ENCODE data around the gene PDGFD. TPM values are rescaled to one million over a fixed set of nuclear protein-coding genes. Genes with fewer than 3 reads are reported as not detected.

The PDGFD gene
- total and polyA plus RNA-seq, 9 donors = 42.8 to 134 (median 77.9) TPM

GRCh38 chr11:104145062-104145461, 18.9 kb downstream of the PDGFD start:
- Histone ChIP-seq H3K27ac (no peak overlapping the region), H3K27me3 (no peaks in the 10 kb centered on the region), H3K4me3 (no peak overlapping the region), H3K36me3 (no peaks in the 10 kb centered on the region), H3K4me1 (ENCODE audit: insufficient read depth) (peaks cover 2% of the 10 kb centered on the region), H3K9me3 (no peaks in the 10 kb centered on the region)
- WGBS, 3 donors = 96 to 97% (median 96%) methylated on average over 3 of the region's 3 CpGs
- no peak for TF ChIP-seq POLR2A (IDR thresholded peaks at IDR 0.05)
- no peak for TF ChIP-seq EP300 (IDR thresholded peaks at IDR 0.05)
- TF ChIP-seq, protein P1, sequence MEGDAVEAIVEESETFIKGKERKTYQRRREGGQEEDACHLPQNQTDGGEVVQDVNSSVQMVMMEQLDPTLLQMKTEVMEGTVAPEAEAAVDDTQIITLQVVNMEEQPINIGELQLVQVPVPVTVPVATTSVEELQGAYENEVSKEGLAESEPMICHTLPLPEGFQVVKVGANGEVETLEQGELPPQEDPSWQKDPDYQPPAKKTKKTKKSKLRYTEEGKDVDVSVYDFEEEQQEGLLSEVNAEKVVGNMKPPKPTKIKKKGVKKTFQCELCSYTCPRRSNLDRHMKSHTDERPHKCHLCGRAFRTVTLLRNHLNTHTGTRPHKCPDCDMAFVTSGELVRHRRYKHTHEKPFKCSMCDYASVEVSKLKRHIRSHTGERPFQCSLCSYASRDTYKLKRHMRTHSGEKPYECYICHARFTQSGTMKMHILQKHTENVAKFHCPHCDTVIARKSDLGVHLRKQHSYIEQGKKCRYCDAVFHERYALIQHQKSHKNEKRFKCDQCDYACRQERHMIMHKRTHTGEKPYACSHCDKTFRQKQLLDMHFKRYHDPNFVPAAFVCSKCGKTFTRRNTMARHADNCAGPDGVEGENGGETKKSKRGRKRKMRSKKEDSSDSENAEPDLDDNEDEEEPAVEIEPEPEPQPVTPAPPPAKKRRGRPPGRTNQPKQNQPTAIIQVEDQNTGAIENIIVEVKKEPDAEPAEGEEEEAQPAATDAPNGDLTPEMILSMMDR (IDR thresholded peaks at IDR 0.05) = no peak
- intact Hi-C loops (cut with DNase I) = no loop called here
- no peak for DNase-seq

DNA sequence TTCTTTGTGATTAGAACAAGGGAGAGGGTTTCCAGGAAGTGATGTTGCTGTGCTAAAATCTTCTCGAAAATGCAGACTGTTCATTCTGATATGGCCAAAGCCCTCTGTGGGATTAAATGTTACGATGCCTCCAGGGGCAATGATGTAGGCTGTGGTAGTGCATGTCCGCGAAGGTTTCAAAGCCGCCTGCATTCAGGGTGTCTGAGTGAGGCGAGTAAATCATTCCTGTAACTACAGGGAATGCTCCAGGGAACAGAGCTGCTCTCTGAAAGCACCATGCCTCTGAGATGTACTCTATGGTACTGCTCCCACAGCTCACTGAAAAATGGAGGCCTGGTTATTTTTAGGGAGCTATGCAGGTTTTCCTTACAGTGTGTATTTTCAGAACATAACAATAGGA, 21.2 kb downstream of the PDGFD start:
- intact Hi-C loops (cut with DNase I) = no loop called here
- H3K36me3 ChIP-seq = no peaks in the 10 kb centered on the region
- TF ChIP-seq EP300 (IDR thresholded peaks at IDR 0.05) = no peak
- TF ChIP-seq, protein P1 (IDR thresholded peaks at IDR 0.05) = no peak
- no peak for TF ChIP-seq POLR2A (IDR thresholded peaks at IDR 0.05)
- H3K4me1 ChIP-seq (ENCODE audit: insufficient read depth) = peaks cover 2% of the 10 kb centered on the region
- H3K27ac ChIP-seq = no peak overlapping the region
- no peak overlapping the region for H3K4me3 ChIP-seq
- DNase-seq = no peak
- 86 to 92% (median 86%) methylated on average over 6 of the region's 6 CpGs for WGBS, 3 donors
- H3K9me3 ChIP-seq = no peaks in the 10 kb centered on the region
- no peaks in the 10 kb centered on the region for H3K27me3 ChIP-seq

DNA sequence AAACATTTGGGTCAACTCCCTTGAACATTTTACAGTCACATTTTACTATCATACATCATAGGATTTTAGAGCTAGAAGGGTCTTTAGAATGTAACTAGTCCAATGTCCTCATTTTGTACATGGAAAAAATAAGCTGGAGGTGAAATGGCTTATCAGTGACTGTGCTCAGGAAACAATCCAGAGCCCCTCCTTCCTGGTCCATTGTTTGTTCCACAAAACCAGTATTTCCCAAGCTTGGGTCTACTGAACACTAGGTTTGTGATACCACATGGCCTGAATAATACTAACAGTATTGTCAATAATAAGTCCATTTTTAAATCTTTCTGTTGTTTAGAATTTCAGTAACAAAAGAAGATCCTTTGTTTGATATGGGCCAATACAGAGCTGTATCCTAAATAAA, 27.1 kb downstream of the PDGFD start:
- H3K4me3 ChIP-seq = no peak overlapping the region
- no peaks in the 10 kb centered on the region for H3K27me3 ChIP-seq
- no peaks in the 10 kb centered on the region for H3K9me3 ChIP-seq
- peaks cover 1% of the 10 kb centered on the region for H3K4me1 ChIP-seq (ENCODE audit: insufficient read depth)
- intact Hi-C loops (cut with DNase I) = no loop called here
- TF ChIP-seq, protein P1 (IDR thresholded peaks at IDR 0.05) = no peak
- no peak for TF ChIP-seq POLR2A (IDR thresholded peaks at IDR 0.05)
- no peak for TF ChIP-seq EP300 (IDR thresholded peaks at IDR 0.05)
- DNase-seq = no peak
- no peaks in the 10 kb centered on the region for H3K36me3 ChIP-seq
- H3K27ac ChIP-seq = no peak overlapping the region

GRCh38 chr11:104134745-104135144, 29.2 kb downstream of the PDGFD start:
- intact Hi-C loops (cut with DNase I) = no loop called here
- TF ChIP-seq EP300 (IDR thresholded peaks at IDR 0.05) (no peak), POLR2A (IDR thresholded peaks at IDR 0.05) (no peak)
- TF ChIP-seq, protein P1 (IDR thresholded peaks at IDR 0.05) = no peak
- no peak overlapping the region for H3K27ac ChIP-seq
- WGBS, 3 donors = 57 to 71% (median 70%) methylated on average over 1 of the region's 1 CpG
- no peaks in the 10 kb centered on the region for H3K36me3 ChIP-seq
- no peak overlapping the region for H3K4me3 ChIP-seq
- no peak for DNase-seq
- H3K27me3 ChIP-seq = no peaks in the 10 kb centered on the region
- no peaks in the 10 kb centered on the region for H3K9me3 ChIP-seq
- H3K4me1 ChIP-seq (ENCODE audit: insufficient read depth) = peaks cover 1% of the 10 kb centered on the region

- Histone ChIP-seq H3K27me3 (no peaks in the 10 kb centered on the region), H3K27ac (no peak overlapping the region), H3K4me1 (ENCODE audit: insufficient read depth) (peaks cover 1% of the 10 kb centered on the region), H3K4me3 (no peak overlapping the region), H3K9me3 (no peaks in the 10 kb centered on the region), H3K36me3 (no peaks in the 10 kb centered on the region)
- DNase-seq = no peak
- intact Hi-C loops (cut with DNase I) = no loop called here
- TF ChIP-seq POLR2A (IDR thresholded peaks at IDR 0.05) (no peak), EP300 (IDR thresholded peaks at IDR 0.05) (no peak)
- 94 to 100% (median 100%) methylated on average over 1 of the region's 1 CpG for WGBS, 3 donors
Observed at GRCh38 chr11:104130161-104130560, 33.8 kb downstream of the PDGFD start.

Measured in ovary (tissue), 9 donors.